Occipital lobe (tissue), 2 donors: ENCODE data around the gene SLCO2B1. TPM values are rescaled to one million over a fixed set of nuclear protein-coding genes. Genes with fewer than 3 reads are reported as not detected.
"Not testable (repeated sequence)": the region's sequence is repeated elsewhere in the genome, so short reads cannot be mapped to it uniquely, and the experiment has no call there.

ENCODE experiments used
- DNase-seq: peaks from one replicate; lab custom pipeline; 2025; lab: John Stamatoyannopoulos, UW
- total RNA-seq: library from RNA; depleted of rRNA; stranded (reverse); fragments of >200 nt; gene quantifications from one replicate; pipeline ENCODE4 v1.2.3, GENCODE V29; 2014

Gene SLCO2B1, protein sequence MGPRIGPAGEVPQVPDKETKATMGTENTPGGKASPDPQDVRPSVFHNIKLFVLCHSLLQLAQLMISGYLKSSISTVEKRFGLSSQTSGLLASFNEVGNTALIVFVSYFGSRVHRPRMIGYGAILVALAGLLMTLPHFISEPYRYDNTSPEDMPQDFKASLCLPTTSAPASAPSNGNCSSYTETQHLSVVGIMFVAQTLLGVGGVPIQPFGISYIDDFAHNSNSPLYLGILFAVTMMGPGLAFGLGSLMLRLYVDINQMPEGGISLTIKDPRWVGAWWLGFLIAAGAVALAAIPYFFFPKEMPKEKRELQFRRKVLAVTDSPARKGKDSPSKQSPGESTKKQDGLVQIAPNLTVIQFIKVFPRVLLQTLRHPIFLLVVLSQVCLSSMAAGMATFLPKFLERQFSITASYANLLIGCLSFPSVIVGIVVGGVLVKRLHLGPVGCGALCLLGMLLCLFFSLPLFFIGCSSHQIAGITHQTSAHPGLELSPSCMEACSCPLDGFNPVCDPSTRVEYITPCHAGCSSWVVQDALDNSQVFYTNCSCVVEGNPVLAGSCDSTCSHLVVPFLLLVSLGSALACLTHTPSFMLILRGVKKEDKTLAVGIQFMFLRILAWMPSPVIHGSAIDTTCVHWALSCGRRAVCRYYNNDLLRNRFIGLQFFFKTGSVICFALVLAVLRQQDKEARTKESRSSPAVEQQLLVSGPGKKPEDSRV
- 9.2 TPM for total RNA-seq

DNA sequence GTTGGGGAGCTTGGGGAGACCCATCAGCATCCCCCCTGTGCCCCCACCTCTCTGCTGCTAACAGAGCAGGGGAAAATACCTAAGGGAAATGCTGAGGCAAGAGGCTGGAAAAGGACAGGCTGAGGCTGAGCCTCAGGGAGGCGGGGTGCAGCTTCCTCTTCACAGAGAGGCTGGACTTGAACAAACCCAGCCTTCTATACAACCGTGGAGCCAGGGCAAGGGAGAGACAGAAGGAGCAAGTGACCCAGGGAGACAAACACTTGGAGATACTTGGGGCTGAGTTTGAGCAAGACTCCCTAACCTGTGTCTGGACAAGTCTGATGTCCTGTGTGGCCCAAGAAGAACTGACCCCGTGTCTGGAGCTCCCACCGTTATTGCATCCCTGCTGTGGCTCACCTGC, at the start of gene SLCO2B1:
Gene SLCO2B1, plus strand, starts transcription at position 229 of the 400 bp plus-strand sequence. CDS start 275 bp downstream, outside the sequence.
- DNase-seq: no peak

DNA sequence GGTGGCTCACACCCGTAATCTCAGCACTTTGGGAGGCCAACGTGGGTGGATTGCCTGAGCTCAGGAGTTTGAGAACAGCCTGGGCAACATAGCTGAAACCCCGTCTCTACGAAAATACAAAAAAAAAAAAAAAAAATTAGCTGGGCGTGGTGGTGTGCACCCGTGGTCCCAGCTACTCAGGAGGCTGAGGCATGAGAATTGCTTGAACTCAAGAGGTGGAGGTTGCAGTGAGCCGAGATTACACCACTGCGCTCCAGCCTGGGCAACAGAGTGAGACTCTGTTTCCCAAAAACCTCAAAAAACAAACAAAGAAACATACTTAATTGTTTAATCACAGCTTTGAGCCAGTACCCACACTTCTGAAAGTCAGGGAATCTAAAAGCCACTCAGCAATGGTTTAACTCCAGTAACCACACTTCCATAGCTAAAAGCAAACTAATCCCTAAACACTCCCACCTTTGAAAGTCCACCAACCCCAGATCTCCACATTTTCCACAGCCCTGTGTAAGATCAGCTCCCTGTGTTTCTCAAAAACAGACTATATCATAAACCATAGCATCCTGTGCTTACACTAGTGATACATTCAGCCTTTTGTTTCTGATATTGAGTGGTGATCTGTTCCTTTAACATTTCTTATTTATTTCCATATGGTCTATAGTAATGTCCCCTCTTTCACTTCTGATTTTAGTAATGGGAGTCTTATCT, 49.3 kb upstream of the SLCO2B1 start:
- no peak for DNase-seq

DNA sequence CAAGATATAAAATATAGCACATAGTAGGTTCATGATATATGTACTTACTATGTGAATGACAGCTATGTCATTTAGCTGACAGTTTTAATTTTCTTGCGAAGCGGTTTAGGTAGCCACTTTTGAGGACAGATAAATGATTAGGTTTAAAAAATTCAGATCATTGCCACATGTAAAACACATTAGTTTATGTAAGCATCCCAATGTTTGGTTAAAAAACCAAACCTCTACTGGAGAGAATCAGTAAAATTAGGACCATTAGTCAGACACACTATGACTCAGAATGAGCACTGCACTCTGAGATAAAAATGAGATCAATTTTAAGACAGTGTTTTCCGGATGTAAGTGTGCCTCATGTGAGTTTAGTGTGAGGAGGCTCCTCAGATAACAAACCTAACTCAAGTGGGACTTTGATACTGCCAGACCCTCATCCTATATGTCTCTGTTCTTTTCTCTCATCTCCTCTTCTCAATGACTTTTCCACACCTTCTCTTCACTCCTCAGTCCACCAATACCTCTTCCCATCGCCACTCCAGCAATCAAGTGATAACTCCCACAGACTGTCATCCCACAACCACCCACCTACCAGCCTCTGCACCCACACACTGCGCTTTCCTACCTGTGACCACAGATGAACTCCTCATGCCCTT, 47.4 kb upstream of the SLCO2B1 start:
- no peak for DNase-seq

DNA sequence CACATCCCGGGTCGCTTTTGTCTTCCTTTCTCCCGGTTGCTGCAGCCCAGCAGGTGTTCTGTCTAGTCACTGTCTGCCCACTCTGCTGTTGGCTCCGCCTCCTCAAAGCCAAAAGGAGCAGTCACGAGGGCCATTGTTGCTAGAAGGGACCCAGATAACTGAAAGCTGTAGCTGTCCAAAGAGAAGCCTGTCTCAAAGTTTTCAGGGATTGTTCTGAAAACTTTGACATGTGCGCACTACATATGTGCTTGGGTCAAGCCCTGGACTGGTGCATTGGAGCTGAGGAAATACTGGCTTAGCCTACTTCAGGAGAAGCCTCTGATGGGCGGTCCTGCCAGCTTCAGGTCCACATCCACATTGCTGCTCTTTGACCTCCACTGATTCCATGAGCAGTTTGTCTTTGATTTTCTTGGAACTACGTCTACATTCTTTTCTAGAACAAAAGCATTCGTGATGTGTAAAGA, 45.4 kb upstream of the SLCO2B1 start:
- no peak for DNase-seq

DNA sequence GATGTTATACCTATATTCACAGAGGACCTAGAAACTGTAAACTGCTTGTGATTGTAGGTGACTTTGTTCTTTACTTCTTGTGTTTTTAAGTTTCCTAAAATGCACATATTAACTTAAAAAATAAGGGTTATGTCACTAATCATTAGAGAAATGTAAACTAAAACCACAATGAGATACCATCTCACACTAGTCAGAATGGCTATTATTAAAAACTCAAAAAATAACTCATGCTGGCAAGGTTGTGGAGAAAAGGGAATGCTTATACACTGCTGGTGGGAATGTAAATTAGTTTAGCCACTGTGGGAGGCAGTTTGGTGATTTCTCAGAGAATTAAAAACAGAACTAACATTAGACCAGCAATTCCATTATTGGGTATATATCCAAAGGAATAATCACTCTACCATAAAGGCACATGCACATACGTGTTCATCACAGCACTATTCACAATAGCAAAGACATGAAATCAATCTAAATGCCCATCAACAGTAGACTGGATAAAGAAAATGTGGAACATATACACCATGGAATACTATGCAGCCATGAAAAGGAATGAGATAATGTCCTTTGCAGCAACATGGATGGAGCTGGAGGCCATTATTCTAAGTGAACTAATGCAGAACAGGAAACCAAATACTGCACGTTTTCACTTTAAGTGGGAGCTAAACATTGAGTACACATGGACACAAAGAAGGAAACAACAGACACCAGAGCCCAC, 44.8 kb upstream of the SLCO2B1 start:
- DNase-seq: not testable (repeated sequence)

DNA sequence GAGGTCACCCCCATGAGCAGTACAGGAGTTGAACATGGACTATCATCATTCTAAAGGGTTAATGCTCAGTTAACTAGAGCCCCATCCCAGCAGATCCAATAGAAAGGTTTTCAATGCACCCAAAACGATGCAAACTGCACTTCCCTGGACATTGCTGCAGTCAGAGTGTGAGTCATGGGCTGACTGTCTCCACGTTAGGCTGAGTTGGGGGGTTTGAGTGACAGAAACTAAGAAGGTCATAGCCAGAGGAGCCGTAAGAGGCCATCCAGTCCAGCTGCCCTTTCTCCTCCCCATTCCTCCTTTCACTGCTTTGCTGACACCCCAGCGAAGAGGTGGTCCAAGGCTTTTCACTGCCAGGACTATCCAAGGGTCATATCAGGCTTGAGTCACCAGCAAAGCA, 43.7 kb upstream of the SLCO2B1 start:
- no peak for DNase-seq

DNA sequence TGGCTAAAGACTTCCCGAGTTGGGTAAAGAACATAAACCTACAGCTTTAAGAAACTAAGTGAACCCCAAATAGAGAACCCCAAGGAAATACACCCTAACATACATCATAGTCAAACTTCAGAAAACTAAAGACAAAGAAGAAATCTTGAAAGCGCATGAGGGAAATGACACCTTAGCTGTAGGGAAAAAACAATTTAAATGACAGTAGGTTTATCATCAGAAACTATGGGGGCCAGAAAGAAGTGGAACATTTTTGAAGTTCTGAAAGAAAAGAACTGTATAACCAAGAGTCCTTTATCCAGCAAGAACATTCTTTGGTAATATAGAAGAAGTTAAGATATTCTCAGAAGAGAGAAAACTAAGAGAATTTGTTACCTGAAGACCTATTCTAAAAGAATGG, 38.7 kb upstream of the SLCO2B1 start:
- DNase-seq: no peak

DNA sequence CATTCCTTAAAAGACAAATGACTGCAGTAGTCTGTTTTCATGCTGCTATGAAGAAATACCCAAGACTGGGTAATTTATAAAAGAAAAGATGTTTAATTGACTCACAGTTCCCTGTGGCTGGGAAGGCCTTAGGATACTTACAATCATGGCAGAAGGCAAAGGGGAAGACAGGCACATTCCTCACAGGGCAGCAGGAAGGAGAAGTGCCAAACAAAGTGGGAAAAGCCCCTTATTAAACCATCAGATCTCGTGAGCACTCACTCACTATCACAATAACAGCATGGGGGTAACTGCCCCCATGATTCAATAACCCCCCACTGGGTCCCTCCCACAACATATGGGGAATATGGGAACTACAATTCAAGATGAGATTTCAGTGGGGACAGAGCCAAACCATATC, 37.9 kb upstream of the SLCO2B1 start:
- DNase-seq: no peak

DNA sequence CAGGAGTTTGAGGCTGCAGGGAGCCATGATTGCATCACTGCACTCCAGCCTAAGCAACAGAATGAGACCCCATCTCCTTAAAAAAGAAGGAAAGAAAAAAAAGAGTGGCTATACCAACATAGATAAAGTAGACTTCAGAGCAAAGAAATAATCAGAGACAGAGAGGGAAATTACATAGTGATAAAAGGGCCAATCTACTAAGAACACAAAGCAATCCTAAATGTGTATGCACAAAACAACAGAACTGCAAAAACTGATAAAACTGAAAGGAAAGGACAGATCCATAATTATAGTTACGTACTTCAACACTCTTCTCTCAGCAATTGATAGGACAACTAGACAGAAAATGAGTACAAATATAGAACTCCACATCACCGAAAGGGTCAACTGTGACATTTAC, 36.4 kb upstream of the SLCO2B1 start:
- DNase-seq: no peak

DNA sequence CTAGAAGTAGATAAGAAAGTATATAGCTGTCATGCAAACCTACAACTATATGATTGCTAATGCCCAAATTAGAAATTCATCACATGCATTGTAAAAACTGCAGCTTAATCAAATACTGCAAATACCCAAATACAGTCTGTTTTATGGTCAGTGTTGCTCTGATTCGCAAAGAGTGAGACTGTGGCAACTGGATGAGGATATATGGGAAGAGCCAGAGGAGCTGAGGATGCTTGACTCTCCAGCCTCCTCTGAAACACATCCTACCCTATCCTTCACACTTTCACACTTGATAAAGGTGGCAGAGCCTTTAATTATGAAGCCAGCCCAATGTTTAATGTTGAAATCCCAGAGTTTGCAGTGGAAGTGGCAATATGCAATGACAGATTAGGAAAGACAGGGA, 32.3 kb upstream of the SLCO2B1 start:
- no peak for DNase-seq

DNA sequence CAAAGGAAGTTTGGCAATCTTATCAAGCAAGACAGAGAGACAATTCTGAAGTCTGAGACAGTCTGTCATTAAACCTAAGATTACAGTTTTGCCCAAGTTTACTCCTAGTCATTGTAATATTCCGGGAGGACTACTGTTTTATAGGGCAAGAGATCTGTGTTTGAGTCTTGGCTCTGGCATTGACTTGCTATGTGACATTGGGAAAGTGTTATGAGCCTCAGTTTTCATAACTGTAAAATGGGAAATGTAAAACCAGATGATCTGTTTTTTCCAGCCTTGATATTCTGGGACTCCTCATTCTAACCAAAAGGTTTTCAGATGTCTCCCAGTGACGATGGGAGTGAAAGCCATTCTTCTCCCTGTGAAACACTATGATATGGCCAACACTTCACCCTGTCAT, 24.3 kb upstream of the SLCO2B1 start:
- no peak for DNase-seq

DNA sequence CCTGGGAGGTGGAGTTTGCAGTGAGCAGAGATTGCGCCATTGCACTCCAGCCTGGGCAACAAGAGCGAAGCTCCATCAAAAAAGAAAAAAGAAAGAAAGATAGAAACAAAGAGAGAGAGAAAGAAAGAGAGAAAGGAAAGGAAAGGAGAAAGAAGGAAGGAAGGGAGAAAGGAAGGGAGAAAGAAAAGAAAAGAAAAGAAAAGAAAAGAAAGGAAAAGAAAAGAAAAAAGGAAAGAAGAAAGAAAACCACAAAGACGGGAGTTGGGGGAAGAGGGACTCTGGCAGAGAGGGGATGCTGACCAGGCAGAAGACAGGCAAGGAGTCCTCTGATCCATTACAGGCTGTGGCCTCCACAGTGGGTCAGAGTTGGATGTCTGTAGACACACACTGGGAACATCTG, 18.8 kb upstream of the SLCO2B1 start:
- DNase-seq: no peak

DNA sequence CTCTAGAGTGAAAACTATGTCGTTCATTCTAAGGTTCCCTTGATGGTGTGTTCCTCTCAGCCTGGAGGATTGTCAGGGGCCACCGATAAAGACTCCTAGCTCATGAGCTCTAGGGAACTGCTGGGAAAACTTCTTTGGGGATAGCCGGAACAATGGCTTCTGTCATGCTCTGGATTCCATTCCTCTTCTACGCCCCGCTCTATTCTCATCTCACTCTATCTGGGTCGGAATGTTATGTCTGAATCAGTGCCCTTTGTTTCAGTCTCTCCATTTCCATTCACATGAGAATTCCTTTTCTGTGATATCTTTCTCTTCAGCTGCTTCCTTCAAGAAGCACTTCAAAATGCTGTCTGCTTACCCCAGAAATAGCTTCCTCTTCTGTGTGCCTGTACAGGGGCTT, 16.9 kb upstream of the SLCO2B1 start:
- DNase-seq: no peak

DNA sequence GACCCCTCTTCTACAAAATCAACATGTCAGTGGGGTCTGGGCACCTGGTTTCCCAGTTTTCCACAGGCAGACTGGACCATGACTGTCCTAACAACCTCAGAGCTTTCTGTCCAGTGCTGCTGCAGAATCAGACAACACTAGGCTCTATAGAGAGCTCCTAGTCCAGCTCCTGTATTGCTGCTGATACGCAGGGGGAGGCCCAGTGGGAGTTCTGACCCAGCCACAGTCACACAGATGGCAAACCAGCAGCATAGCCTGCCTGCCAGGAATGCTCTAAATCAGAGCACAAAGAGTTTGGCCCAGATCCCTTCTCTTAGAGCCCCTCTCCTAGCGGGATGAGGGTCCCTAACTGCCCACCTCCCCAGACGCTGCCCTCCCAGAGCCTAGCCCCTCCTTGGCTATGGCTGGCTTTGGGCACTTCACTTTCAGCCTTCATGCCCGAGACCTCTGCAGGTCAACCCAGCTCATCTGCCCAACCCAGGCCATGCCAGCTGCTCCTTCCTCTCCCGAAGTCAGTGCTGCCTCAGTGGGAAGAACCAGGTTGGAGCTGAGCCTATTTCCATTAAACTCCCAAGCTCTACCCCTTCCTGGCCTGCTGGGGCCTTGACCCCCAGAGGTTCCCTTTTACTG, 15.8 kb upstream of the SLCO2B1 start:
- DNase-seq: no peak

DNA sequence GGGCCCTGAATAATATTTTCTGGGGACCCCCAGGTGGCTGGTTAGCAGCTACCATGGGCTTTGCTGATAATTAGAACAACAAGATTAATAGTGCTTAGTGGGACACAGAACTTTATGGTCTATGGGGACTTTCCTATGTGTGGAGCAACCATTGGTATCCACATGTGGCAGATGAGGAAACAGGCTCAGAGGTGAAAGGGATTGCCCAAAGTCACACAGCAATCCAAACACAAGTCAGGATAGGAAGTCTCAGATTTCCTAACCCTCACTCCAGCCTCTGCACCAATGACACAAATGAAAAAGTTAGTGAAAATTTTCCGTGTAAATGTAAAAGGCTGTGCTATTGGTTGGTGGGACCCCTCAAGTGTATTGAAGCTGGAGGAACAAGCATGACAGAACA, 15.3 kb upstream of the SLCO2B1 start:
- no peak for DNase-seq

DNA sequence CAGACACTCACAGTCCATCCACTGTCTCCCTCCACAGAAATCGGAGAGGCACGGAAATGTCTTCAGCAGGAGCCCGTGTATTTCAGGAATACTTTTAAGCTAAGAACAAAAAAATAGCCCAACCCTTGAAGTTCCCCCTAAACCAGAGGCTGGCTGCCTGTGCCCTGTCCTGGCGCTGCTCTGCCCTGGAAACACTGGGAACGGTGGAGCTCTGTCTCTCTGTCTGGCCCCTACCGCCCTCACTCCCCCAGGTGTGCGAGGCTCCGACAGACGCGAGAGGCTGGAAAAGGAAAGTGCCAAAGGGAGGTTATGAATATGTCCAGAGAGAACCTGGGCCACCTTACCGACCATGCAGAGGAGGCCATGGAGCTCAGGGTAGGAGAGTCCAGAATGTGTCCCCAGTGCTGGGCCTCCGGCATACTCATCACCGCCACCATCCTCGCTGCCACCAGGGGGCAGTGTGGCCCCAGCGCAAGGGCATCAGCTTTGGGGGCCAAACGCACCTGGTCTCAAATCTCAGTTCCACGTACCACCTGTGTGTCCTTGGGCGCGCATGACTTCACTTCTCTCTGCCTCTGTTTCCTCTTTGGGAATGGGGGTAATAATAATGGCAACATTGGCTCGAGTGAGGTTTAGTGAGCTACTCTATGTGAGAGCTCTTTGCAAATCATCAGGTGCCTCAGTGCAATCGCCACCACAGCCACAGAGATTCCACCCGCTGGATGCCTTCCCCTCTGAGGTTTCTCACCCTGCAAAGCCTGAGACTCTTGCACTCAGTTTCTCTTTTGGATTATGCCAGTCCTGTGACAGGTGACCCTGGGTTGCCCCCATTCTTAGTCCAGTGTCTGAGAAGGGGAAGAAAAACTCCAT, 10.4 kb upstream of the SLCO2B1 start:
- DNase-seq: no peak

DNA sequence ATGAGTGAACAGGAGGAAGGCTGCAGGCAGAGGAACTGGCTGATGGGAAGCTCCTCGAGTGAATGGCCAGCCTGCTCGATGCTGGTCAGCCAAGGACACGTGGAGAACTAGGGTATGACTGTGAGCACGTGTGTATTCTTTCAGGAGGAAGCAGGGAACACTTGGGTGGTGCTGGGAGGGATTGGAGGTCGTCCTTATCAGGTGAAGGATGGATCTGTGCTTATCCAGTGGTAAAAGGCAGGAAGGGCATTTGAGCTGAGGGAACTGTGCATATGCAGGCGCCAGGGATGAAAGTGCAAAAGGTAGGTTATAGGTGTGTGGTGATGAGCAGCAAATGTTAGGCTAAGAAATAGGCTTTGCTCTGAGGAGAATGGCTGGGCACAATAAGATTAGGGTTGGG, 9.7 kb upstream of the SLCO2B1 start:
- no peak for DNase-seq

DNA sequence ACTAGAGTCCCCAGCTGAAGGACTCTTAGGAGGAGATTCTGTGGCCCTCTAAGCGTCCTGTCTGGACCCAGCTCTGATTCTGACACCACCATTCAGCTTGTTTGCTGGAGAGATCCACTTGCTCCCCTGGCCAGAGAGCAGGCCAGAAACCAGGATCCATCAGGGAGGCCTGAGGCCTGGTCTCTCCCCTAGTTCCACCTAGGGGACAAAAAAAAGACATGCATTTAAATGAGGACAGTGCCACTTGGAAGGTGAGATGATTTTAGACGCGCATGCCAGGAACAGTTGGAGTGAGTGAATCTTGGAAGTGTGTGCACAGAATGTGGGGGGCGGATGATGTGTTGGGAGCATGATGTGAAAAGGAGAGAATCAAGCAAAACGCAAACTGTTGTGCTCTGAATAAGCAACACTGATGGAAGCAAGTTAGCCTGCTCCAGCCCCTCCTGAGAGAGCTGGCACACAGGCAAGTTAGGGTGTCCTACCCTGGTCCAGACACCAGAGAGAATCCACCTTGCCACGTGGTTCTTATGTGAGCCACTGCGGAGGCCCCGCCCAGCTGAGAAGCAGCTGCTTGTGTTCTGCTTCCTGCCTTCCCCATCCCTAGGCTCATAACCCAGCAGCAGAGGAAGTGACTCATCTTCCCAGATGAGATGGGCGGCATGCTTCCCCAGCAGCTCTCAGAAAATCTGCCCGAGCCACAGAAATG, 8.0 kb upstream of the SLCO2B1 start:
- DNase-seq: peak; percentile 79

DNA sequence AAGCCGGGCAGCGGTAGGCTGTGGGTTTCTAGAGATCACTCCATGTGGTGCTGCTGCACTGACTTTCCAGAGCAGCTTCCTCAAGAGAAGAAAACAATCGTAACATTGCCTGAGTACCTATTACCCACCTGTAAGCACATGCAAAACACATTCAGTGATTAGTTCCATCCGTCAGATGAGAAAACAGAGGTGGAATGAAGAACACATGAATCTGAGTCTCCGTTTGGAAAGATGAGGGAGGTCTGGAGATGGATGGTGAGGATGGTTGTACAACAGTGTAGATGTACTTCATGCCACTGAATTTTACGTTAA, 7.5 kb upstream of the SLCO2B1 start:
- no peak for DNase-seq
